NCI-H2227 treated with DMSO at 0.1 percent for 48 hours (cell line): ENCODE measurements around the gene TDO2.

Experiments used
- DNase-seq: peaks from one replicate; lab custom pipeline; 2025; lab: John Stamatoyannopoulos, UW

TDO2 gene

DNA sequence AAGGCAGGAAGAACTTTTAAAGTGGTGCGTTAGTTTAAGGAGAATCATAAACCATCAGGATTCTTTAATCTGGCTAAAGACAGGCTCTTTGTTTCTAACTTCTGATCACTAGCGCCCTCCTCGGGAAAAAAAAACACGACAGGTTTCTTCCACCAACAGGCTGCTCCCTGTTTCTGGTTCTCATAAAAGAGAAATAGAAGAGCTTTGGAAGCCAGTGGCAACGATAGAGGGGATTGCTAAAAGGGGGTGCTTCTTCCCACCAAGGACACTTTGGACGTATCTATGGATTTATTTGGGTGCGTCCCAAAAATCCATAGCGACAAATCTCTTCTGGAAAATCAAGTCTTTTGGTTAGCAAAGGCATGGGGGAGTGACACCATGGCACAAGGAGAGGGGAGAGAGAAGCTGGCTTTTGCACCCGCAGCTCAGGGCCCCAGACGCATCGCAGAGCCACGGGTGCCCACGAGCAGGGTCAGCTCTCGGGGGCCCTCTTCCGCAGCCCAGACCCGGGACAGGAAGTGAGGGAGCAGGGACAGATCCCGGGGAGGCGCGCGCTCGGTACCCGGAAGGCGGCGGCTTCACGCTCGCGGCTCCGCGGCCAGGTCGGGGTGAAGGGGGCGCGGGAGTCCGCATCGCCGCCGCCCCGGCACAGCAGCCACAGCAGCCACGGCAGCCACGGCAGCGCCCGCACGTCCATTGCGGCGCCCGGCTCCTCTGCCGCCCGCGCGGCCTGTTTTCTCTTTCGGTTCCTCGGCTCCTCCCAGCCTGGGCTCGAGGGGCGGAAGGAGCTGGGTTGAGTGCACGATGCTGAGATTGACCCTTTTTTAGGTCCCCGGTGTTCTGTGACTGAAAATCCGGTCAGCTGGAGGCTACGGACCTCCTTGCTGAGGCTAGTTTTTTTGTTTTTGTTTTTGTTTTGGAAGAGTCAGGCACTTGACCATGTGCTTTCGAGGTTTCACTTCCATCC lies 49.9 kb downstream of the TDO2 start, which contains the start of gene CTSO:
Gene CTSO (minus strand): TSS at position 716 of the 967 bp plus-strand sequence. CDS start 19 bp downstream, at position 697.
- peak; percentile 70 for DNase-seq

DNA sequence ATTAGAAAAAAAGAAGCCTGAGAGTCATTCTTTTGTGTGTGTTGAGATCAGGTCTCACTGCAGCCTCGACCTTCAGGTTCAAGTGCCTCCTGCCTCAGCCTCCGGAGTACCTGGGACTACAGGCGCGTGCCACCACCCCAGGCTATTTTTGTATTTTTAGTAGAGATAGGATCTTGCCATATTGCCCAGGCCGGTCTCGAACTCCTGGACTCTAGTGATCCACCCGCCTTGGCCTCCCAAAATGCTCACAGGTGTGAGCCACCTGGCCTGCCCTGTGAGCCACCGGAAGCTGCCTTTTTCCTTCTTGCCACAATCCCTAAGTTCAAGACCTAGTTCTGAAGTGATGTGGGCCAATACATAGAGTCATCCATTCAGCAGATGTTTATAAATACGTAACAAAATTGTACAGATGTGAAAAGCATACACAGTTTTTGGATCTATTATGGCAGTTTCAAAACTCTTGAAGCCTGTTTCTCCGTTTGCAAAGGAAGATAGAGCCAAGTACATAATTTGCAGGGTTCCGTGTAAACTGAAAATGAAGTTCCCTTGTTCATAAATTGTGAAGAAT lies 50.7 kb downstream of the TDO2 start:
- DNase-seq = no peak

DNA sequence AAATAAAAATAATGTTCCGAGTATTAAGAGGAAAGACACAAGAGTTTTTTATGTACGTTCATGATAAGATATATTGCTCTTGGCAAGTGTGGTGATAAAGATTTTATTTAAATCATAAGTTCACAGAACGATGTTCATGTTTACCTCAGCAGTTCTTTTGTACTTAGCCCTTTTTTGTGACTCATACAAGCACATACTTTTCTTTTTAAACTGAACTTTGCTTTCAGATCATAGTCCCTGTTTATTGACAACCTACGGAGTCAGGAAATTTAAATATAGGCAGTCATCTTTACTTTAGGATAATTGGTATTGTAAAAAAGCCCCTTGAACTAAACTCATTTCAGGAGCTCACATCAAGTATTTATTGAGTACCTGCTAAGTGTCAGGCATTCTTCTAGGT lies 51.4 kb downstream of the TDO2 start:
- no peak for DNase-seq

DNA sequence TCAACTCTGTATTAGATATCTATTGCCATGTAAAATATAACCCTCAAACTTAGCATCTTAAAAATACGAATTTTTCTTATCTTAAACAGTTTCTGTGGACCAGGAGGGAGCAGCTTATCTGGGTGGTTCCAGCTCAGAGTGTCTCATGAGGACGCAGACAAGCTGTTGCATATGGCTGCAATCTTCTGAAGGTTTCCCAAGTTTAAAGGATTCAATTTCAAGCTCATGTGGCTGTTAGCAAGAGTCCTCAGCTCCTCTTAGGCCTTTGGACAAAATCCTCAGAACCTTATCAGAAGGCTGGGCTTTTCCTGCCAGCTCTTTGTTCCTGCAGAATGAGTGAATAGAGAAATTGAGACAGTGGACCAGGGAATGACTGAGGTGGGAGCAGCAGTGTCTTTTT lies 53.0 kb downstream of the TDO2 start:
- DNase-seq = no peak

DNA sequence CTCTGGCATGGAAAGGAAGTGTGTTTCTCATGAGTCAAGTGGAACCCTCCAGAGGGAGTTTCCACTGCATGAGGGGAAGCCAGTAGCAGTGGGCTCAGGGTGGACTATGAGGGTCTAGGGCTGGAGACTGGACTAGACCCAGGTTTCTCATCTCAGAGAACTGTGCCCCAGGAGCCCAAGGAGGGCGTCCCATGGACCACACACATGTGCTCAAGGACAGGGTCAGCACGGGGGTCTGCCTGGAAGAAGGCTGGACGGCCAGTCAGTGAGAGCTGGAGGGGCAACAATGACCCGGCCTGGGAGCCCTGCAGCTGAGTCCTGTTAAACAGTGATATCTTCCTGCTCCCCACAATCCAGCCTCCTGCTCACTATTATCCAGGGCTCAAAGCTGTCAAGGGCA lies 55.9 kb downstream of the TDO2 start:
- no peak for DNase-seq

DNA sequence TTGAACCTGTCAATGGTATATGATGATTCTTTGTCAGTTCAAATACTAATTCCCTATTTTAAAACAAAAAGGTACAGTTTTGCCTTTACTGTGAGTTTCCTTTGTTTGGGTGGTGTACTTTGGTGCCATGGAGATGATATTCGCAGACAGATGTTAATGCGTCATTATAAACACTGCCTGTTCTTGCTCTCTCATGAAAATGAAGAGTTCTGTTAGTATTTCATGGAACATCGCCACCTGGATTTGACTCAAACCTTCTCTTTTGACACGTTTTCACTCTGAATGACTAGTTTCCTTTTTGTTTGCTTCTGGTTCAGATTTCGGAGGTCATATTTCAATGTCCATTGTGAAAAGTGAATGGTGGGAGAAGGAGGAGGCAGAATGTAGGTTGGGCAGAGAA lies 57.0 kb downstream of the TDO2 start:
- DNase-seq = no peak

DNA sequence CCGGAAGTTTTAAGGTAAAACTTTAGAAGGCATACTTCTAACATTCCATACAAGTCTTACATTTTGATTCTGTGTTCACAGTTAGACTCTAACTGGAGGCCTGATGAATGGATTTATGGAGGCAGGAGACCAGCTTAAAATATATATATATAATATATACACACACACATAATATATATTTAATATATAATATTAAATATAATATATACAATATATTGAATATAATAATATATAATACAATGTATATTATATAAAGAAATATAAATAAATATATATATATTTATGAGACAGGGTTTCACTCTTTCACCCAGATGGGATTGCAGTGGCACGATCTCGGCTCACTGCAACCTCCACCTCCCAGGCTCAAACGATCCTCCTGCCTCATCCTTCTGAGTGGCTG lies 58.1 kb downstream of the TDO2 start:
- no peak for DNase-seq

DNA sequence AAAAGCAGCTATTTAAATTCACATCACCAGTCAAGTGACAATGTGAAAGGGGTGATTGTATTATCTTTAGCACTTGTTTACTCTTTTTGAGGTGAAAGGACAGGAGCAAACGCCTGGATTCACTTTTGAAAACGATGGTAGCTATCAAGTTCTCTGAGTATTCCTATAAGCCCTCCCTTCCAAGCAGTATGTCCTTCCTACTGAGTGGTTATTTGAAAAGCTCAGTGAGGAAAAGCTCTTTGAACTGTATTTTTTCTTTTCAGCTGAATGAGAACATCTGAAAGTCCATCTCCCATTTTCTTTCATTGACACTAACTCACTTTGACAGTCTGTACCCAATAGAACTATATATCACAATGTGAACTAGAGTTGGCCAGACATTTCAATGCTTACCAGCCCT lies 59.3 kb downstream of the TDO2 start:
- no peak for DNase-seq

DNA sequence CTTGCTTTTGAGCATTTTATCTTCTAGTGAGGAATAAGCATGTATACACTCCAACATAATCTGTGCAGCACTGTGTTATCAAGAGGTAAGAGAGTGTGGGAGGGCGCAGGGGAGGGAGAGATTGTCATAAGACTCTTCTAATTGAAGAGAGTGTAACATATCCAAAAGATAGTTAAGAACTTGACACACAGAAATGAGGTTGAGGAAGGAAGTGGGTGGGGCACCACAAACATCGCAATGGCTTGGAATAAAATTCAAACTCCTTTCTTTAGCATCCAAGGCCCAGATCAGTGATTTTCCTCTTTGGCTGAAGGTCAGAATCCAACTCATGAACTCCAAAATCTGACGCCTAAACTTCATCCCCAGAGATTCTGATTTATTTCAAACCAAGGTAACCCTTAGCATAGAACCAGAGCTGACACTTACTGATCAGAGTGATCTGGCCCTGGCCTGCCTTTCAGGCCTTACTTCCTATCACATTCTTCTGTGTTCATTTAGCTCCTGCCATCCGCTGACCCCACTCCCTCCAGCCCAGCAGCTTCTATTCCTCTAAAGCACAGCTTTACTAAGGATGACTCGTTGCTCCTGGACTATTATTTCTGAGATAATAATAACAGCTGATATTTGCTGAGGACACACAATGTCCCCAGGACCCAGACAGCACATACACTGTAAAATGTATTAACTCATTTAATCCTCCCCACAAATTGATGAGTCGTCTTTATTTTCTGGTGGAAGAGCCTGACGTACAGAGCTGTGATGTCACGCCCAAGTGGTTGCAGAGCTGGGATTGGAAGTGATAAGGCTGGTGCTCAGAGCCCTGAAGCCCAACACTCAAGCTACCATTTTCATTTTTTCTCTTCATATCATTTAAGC lies 60.8 kb downstream of the TDO2 start:
- no peak for DNase-seq

DNA sequence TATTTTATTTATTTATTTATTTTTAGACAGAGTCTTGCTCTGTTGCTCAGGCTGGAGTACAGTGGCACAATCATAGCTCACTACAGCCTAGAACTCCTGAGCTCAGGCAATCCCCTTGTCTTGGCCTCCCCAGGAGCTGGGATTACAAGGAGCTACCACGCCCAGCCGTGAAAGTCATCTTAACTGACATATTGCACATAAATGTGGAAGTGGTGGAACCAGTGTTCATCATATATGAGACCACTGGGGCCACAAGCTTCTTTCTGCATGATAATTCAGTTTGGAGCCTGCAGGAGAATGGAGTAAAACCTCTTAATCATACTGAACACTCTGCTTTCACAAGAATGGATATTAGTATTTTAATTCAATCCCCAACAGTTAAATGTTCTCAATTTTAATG lies 62.7 kb downstream of the TDO2 start:
- DNase-seq = no peak

DNA sequence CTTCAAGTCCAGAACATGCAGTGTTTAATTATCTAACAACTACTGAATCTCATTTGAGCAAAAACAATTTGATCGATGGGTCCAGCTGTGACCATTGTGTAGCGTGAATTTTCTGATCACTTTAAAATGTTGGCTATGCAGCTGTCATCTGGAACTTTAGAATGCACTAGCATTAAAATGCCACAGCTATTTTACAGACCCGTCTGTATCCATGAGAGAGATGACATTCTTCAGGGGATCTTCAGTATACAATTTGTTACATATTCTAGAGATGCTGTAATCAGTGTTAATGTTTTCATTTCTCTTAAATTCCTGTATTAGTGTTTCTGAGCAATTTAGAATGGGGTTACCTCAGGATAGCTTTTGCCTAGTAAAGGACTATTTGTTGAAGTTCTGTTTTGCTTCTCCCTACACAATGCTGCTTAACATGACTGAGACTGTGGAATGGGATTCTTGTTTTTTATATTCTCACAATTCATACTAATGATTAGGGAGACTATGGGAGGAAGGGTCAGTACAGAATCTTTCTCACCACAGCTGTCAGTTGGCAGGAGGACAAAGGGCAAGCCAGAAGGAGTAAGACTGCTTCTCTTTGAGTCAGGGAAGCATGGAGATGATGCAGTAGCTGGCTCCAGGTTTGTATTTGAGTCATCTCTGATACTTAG lies 63.4 kb downstream of the TDO2 start:
- no peak for DNase-seq
